K562 (cell line): ENCODE measurements around the gene SLC34A1. TPM values are rescaled to one million over a fixed set of nuclear protein-coding genes. Genes with fewer than 3 reads are reported as not detected.

Experiments used
- ATAC-seq: fragments of 200-7000 bp; cut with Tn5 transposase; 3 replicates; pipeline ENCODE4 v1.9.1; 2020; ENCODE audit warnings: moderate library complexity
- BruUV-seq: library from RNA; stranded (reverse); fragments of 400-500 nt; replicated peaks from 2 replicates; lab custom pipeline; 2021; lab: Mats Ljungman, UMichigan
- CTCF ChIA-PET: fragments of 300-600 bp; formaldehyde crosslinking; extraction: SDS; loops from one replicate; lab custom pipeline; 2021; ENCODE audit warnings: low intra/inter-chr PET ratio; lab: Yijun Ruan, JAX
- POLR2A ChIA-PET: fragments of 300-600, 350-650 bp; sonication (Branson Sonifier 250); formaldehyde crosslinking; extraction: SDS; loops from one replicate; lab custom pipeline; 2021; ENCODE audit warnings: antibody characterized with exemption, inconsistent platforms; lab: Yijun Ruan, JAX
- DNase-seq, 4 experiments: peaks; one replicate each; pipeline versions ENCODE4 v3.0.0 to v3.0.0-alpha.2; 2011 to 2018; ENCODE audit warnings: low spot score in 3 of 4, mixed read lengths in 3 of 4; ENCODE audit errors: extremely low read depth in 1 of 4
- FAIRE-seq: peaks from 2 replicates; lab custom pipeline; 2011; peaks lifted over from hg19 to GRCh38; lab: Jason Lieb, UNC
- H2AFZ ChIP-seq: 2 replicates; pipeline ENCODE4 v1.6.0; 2011; ENCODE audit warnings: low read depth, low read length, control low read depth, inconsistent platforms
- H3K27ac ChIP-seq: fragments of 200-600 bp; 3 replicates; pipeline ENCODE4 v1.8.0; 2011; ENCODE audit warnings: low read depth, mild to moderate bottlenecking, control low read depth, inconsistent platforms, low read length, moderate library complexity, mixed read lengths; ENCODE audit errors: extremely low read depth
- H3K27me3 ChIP-seq, 2 experiments: fragments of 300-600 bp in 1 of 2; 2 replicates in 1 of 2; 3 replicates in 1 of 2; pipeline versions ENCODE4 v1.6.0 to v1.8.0; 2011; ENCODE audit warnings: inconsistent platforms in 2 of 2, low read length in 2 of 2, mild to moderate bottlenecking in 1 of 2, mixed read lengths in 1 of 2, moderate library complexity in 1 of 2; ENCODE audit not compliant: control insufficient read depth in 2 of 2, insufficient read depth in 2 of 2
- H3K36me3 ChIP-seq: fragments of 300-600 bp; 3 replicates; pipeline ENCODE4 v1.8.0; 2011; ENCODE audit warnings: mild to moderate bottlenecking, low read length, inconsistent platforms; ENCODE audit not compliant: control insufficient read depth, insufficient read depth
- H3K4me1 ChIP-seq, 2 experiments: fragments of 200-600 bp in 1 of 2; replicated peaks in 1 of 2; 2 replicates in 1 of 2; 3 replicates in 1 of 2; pipeline versions ENCODE4 v1.5.1 to v1.8.0; 2011; ENCODE audit warnings: inconsistent platforms in 2 of 2, low read length in 2 of 2, mild to moderate bottlenecking in 1 of 2, mixed read lengths in 1 of 2, moderate library complexity in 1 of 2; ENCODE audit not compliant: control insufficient read depth in 2 of 2, insufficient read depth in 2 of 2
- H3K4me2 ChIP-seq: 2 replicates; pipeline ENCODE4 v1.6.1; 2011; ENCODE audit warnings: low read length, control low read depth, inconsistent platforms, mixed read lengths; ENCODE audit not compliant: insufficient read depth
- H3K4me3 ChIP-seq: fragments of 200-600 bp; sonication (generic), shearing (Covaris generic); 2 replicates; pipeline ENCODE4 v1.5.1; 2016; ENCODE audit warnings: control low read depth, inconsistent platforms
- H3K79me2 ChIP-seq: fragments of 200-600 bp; 3 replicates; pipeline ENCODE4 v1.8.0; 2011; ENCODE audit warnings: low read length, inconsistent platforms; ENCODE audit not compliant: control insufficient read depth, insufficient read depth
- H3K9ac ChIP-seq, 2 experiments: 2 replicates each; pipeline versions ENCODE4 v1.6.0 to v1.6.1; 2011; ENCODE audit warnings: low read depth in 2 of 2, low read length in 2 of 2, control low read depth in 1 of 2, inconsistent platforms in 1 of 2, mild to moderate bottlenecking in 1 of 2, mixed read lengths in 1 of 2; ENCODE audit not compliant: insufficient read depth in 1 of 2
- H3K9me1 ChIP-seq: one replicate; pipeline ENCODE4 v1.6.0; 2011; ENCODE audit warnings: inconsistent platforms, mild to moderate bottlenecking, low read length, moderate library complexity; ENCODE audit not compliant: control insufficient read depth, insufficient read depth
- H3K9me3 ChIP-seq: replicated peaks from 2 replicates; pipeline ENCODE4 v1.5.1; 2011; ENCODE audit warnings: low read depth, low read length, inconsistent platforms; ENCODE audit not compliant: control insufficient read depth, insufficient read depth
- H4K20me1 ChIP-seq: replicated peaks from 2 replicates; pipeline ENCODE4 v1.6.1; 2011; ENCODE audit warnings: low read length, inconsistent platforms, mixed read lengths; ENCODE audit not compliant: control insufficient read depth, insufficient read depth
- ATF1 ChIP-seq, 2 experiments: fragments of 450-650 bp in 1 of 2; IDR thresholded peaks; 2 replicates each; pipeline ENCODE4 v1.6.1; 2016; ENCODE audit warnings: missing compliant biosample characterization in 1 of 2, missing genetic modification characterization in 1 of 2
- CXXC5 ChIP-seq: fragments of 250-450 bp; sonication (Bioruptor Pico); IDR thresholded peaks from 2 replicates; pipeline ENCODE4 v1.8.0; 2022; ENCODE audit warnings: inconsistent platforms, mild to moderate bottlenecking, moderate library complexity
- ESRRA ChIP-seq: fragments of 450-650 bp; IDR thresholded peaks from 2 replicates; pipeline ENCODE4 v1.6.1; 2014; ENCODE audit warnings: low read depth, mild to moderate bottlenecking, moderate library complexity, borderline replicate concordance
- IRF1 ChIP-seq: sonication (generic); formaldehyde crosslinking; IDR thresholded peaks from 2 replicates; pipeline ENCODE4 v1.8.0; 2022; ENCODE audit warnings: missing genetic modification reagents, mild to moderate bottlenecking, borderline replicate concordance
- KDM1A ChIP-seq, 2 experiments: fragments of 450-650 bp; IDR thresholded peaks; 2 replicates each; pipeline ENCODE4 v1.6.1; 2016; ENCODE audit warnings: mild to moderate bottlenecking in 2 of 2
- MEIS2 ChIP-seq: fragments of 450-650 bp; IDR thresholded peaks from 2 replicates; pipeline ENCODE4 v1.6.1; 2014; ENCODE audit warnings: mild to moderate bottlenecking; ENCODE audit not compliant: partially characterized antibody
- MITF ChIP-seq: IDR thresholded peaks from 2 replicates; pipeline ENCODE4 v1.6.1; 2014; ENCODE audit warnings: antibody characterized with exemption
- NR2C2 ChIP-seq, 2 experiments: fragments of 200-800 bp in 1 of 2; sonication (Bioruptor generic) in 1 of 2; sonication (generic) in 1 of 2; formaldehyde crosslinking in 1 of 2; IDR thresholded peaks; 2 replicates each; pipeline versions ENCODE4 v1.6.1 to v1.8.0; 2016 to 2022; ENCODE audit warnings: mild to moderate bottlenecking in 1 of 2, missing compliant biosample characterization in 1 of 2, missing genetic modification characterization in 1 of 2, missing genetic modification reagents in 1 of 2
- PHF21A ChIP-seq: fragments of 450-650 bp; IDR thresholded peaks from 2 replicates; pipeline ENCODE4 v1.6.1; 2017; ENCODE audit warnings: low read depth, borderline replicate concordance
- RBM25 ChIP-seq: fragments of 200-400 bp; formaldehyde crosslinking; IDR thresholded peaks from 2 replicates; pipeline ENCODE4 v1.6.1; 2018; ENCODE audit warnings: low read length, low read depth, moderate library complexity; ENCODE audit not compliant: severe bottlenecking
- ZNF551 ChIP-seq: fragments of 250-450 bp; sonication (Bioruptor Pico); IDR thresholded peaks from 2 replicates; pipeline ENCODE4 v1.5.0; 2021; ENCODE audit warnings: mild to moderate bottlenecking, moderate library complexity
- WGBS: fragments of 100-300 bp; shearing (Covaris generic); methylation state at CpG from one replicate; pipeline ENCODE4 v1.1.6; 2016; ENCODE audit warnings: low coverage, mixed read lengths; ENCODE audit not compliant: insufficient coverage; ENCODE audit errors: missing lambda C conversion rate; 5-methylcytosine and 5-hydroxymethylcytosine counted together
- in situ Hi-C: fragments of 300-500 bp; cut with MboI; formaldehyde crosslinking; loops from 4 replicates; pipeline ENCODE4 v1.15.0; 2018; ENCODE audit warnings: inconsistent platforms, mixed read lengths
- intact Hi-C: fragments of 100-400 bp; cut with micrococcal nuclease; formaldehyde crosslinking; loops from 2 replicates; pipeline ENCODE4 v1.14.2; 2022
- polyA plus RNA-seq, 8 experiments: library from polyadenylated mRNA; depleted of rRNA in 4 of 8; stranded (reverse) in 5 of 8; unstranded in 3 of 8; fragments of >200 nt; fragmentation: Nextera tagmentation in 2 of 8; fragmentation: Illumina TruSeq in 1 of 8; extraction: Ambion mirVana in 2 of 8; extraction: Trizol in 1 of 8; gene quantifications; 2 replicates each; pipeline versions ENCODE4 v1.2.1 to v1.2.3, GENCODE V29; 2011 to 2014; ENCODE audit warnings: inconsistent platforms in 1 of 8, missing spikeins in 1 of 8
- total RNA-seq, 7 experiments: library from RNA; depleted of rRNA in 6 of 7; stranded (reverse); fragments of >200 nt in 6 of 7; fragmentation: Illumina TruSeq in 2 of 7; extraction: Trizol in 2 of 7; gene quantifications; 2 replicates each; pipeline versions ENCODE4 v1.2.1 to v1.2.3, GENCODE V29; 2011 to 2021; ENCODE audit warnings: low replicate concordance in 1 of 7

The SLC34A1 gene
- total and polyA plus RNA-seq, 9 of the 15 experiments (the other 6 are each of a cell fraction or from before 2014, with no cell fraction given): not detected

GRCh38 chr5:177405312-177405711 lies 21.1 kb downstream of the SLC34A1 start:
- Histone ChIP-seq H3K9ac (peak overlapping the region; percentile 83 to 92; a peak in 3 of 4 replicates), H3K27me3 (no peaks in the 10 kb centered on the region), H3K27ac (no peak overlapping the region), H3K79me2 (peaks cover 4% of the 10 kb centered on the region; the same call in 1 of the 3 replicates), H4K20me1 (no peaks in the 10 kb centered on the region), H3K9me1 (no peaks in the 10 kb centered on the region), H3K4me1 (peaks cover 10 to 42% of the 10 kb centered on the region in 2 experiments), H3K4me3 (no peak overlapping the region), H2AFZ (peak overlapping the region; percentile 98), H3K4me2 (peak overlapping the region; percentile 80), H3K36me3 (no peaks in the 10 kb centered on the region), H3K9me3 (no peaks in the 10 kb centered on the region)
- intact Hi-C loops (loop anchor here (2.0 kb wide), 1 partner anchor 95 kb away; no protein-coding TSS in a partner anchor), in situ Hi-C loops (no loop called here)
- 43% methylated on average over 1 of the region's 2 CpGs for WGBS
- no peak for FAIRE-seq
- no peak for TF ChIP-seq ATF1 (CRISPR knock-in tag; IDR thresholded peaks at IDR 0.05)
- no peak for TF ChIP-seq ATF1 (tag; IDR thresholded peaks at IDR 0.05)
- TF ChIP-seq MITF: no peak
- peak in 1 of 2 experiments; percentile 42; a peak in 1 of 4 replicates for TF ChIP-seq KDM1A (IDR thresholded peaks at IDR 0.05)
- no peak for TF ChIP-seq PHF21A
- no peak for TF ChIP-seq CXXC5 (CRISPR knock-in tag)
- TF ChIP-seq NR2C2 (CRISPR knock-in tag; IDR thresholded peaks at IDR 0.05): no peak
- TF ChIP-seq NR2C2 (tag; IDR thresholded peaks at IDR 0.05): no peak
- TF ChIP-seq RBM25: peak; percentile 63
- TF ChIP-seq ZNF551 (CRISPR knock-in tag): no peak
- TF ChIP-seq ESRRA: peak; percentile 76
- TF ChIP-seq IRF1 (CRISPR knock-in tag): no peak
- no peak for TF ChIP-seq MEIS2
- no peak for DNase-seq
- ChIA-PET CTCF (interaction anchor here (4.0 kb wide), 1 partner anchor 50 kb away, joined by 107 read pairs; no protein-coding TSS in a partner anchor), POLR2A (interaction anchor here (0.7 to 2.5 kb wide), 16 partner anchors 9 to 125 kb away, joined by 3 to 15 read pairs (median 6); partner anchors contain the start of gene PDLIM7)
- no TSS peak for BruUV-seq
- ATAC-seq: no peak
